Activated CD4-positive, CD25-positive, alpha-beta regulatory T cell treated with anti-CD3 and anti-CD28 coated beads, Interleukin-2, amount 50 U/mL, for 24 hours (primary cell): ENCODE measurements around the gene FMN1.

ENCODE experiments used
- ATAC-seq, 2 donors: fragments of 150-1000 bp; cut with Tn5 transposase; one replicate each; pipeline ENCODE4 v1.10.0; 2021; ENCODE audit warnings: mild to moderate bottlenecking in 1 of 2, moderate library complexity in 1 of 2

FMN1 gene

GRCh38 chr15:32877252-32878019, 317.1 kb downstream of the FMN1 start:
- ATAC-seq: no peak

GRCh38 chr15:32873284-32874114, 321.0 kb downstream of the FMN1 start:
- ATAC-seq: no peak

GRCh38 chr15:32872621-32873283, 321.8 kb downstream of the FMN1 start:
- ATAC-seq: no peak

- ATAC-seq: no peak
These were observed 322.6 kb downstream of the FMN1 start for GRCh38 chr15:32871883-32872282.

- no peak for ATAC-seq
These were observed 324.1 kb downstream of the FMN1 start for GRCh38 chr15:32870240-32871033.

- ATAC-seq: no peak
These were observed 324.7 kb downstream of the FMN1 start for GRCh38 chr15:32869776-32870175.

- ATAC-seq: no peak
These were observed 327.2 kb downstream of the FMN1 start for GRCh38 chr15:32867313-32867626.

GRCh38 chr15:32866454-32867312, 327.8 kb downstream of the FMN1 start:
- no peak for ATAC-seq

GRCh38 chr15:32864841-32865240, 329.7 kb downstream of the FMN1 start:
- no peak for ATAC-seq

GRCh38 chr15:32864051-32864450, 330.5 kb downstream of the FMN1 start:
- no peak for ATAC-seq

GRCh38 chr15:32861761-32862160, 332.8 kb downstream of the FMN1 start:
- no peak for ATAC-seq

- ATAC-seq: no peak
These were observed 333.3 kb downstream of the FMN1 start for GRCh38 chr15:32861174-32861573.

GRCh38 chr15:32859996-32860395, 334.5 kb downstream of the FMN1 start:
- ATAC-seq: no peak

- no peak for ATAC-seq
These were observed 335.3 kb downstream of the FMN1 start for GRCh38 chr15:32859251-32859650.

- no peak for ATAC-seq
These were observed 336.8 kb downstream of the FMN1 start for GRCh38 chr15:32857732-32858131.

GRCh38 chr15:32856753-32857152, 337.8 kb downstream of the FMN1 start:
- ATAC-seq: no peak

- ATAC-seq: no peak
These were observed 338.6 kb downstream of the FMN1 start for GRCh38 chr15:32855942-32856341.

GRCh38 chr15:32853592-32853991, 340.9 kb downstream of the FMN1 start:
- no peak for ATAC-seq

- no peak for ATAC-seq
These were observed 341.7 kb downstream of the FMN1 start for GRCh38 chr15:32852771-32853170.

GRCh38 chr15:32852017-32852416, 342.5 kb downstream of the FMN1 start:
- ATAC-seq: no peak

GRCh38 chr15:32851572-32851971, 342.9 kb downstream of the FMN1 start:
- ATAC-seq: no peak
